Left lung (tissue), 10 donors: ENCODE data around the gene MED13. TPM values are rescaled to one million over a fixed set of nuclear protein-coding genes. Genes with fewer than 3 reads are reported as not detected.
"Not testable (repeated sequence)": the region's sequence is repeated elsewhere in the genome, so short reads cannot be mapped to it uniquely, and the experiment has no call there.

Source experiments
- ATAC-seq: fragments of 200-7000 bp; cut with Tn5 transposase; one replicate; pipeline ENCODE4 v1.9.1; 2020; ENCODE audit warnings: moderate library complexity
- DNase-seq, 4 donors: peaks; one replicate each; pipeline ENCODE4 v3.0.0-alpha.2; 2013 to 2020
- H3K27ac ChIP-seq, 2 donors: fragments of 200-600 bp; sonication (generic) in 1 of 2; one replicate each; pipeline versions ENCODE4 v1.5.0 to v1.8.0; 2020 to 2021
- H3K27me3 ChIP-seq, 2 donors: fragments of 200-600 bp; sonication (generic) in 1 of 2; one replicate each; pipeline versions ENCODE4 v1.5.0 to v1.8.0; 2020 to 2021
- H3K36me3 ChIP-seq, 2 donors: fragments of 200-600 bp; sonication (generic) in 1 of 2; one replicate each; pipeline versions ENCODE4 v1.5.0 to v1.8.0; 2020 to 2021
- H3K4me1 ChIP-seq, 2 donors: fragments of 200-600 bp; one replicate each; pipeline ENCODE4 v1.8.0; 2021
- H3K4me3 ChIP-seq, 2 donors: fragments of 200-600 bp; sonication (generic) in 1 of 2; one replicate each; pipeline versions ENCODE4 v1.5.0 to v1.8.0; 2020 to 2021; ENCODE audit warnings: mild to moderate bottlenecking in 1 of 2
- H3K9me3 ChIP-seq, 2 donors: fragments of 200-600 bp; sonication (generic) in 1 of 2; one replicate each; pipeline versions ENCODE4 v1.5.0 to v1.8.0; 2020 to 2021
- intact Hi-C, 2 donors: fragments of 100-400 bp; cut with DNase I; formaldehyde crosslinking; loops; one replicate each; pipeline versions ENCODE4 v1.11.2 to v1.14.2; 2022
- polyA plus RNA-seq, 6 donors: library from polyadenylated mRNA; unstranded; fragments of 120-200 nt; gene quantifications; one replicate each; pipeline ENCODE4 v1.2.1, GENCODE V29; 2013; ENCODE audit not compliant: insufficient read length in 6 of 6
- total RNA-seq, 2 donors: library from RNA; stranded (reverse); fragmentation: NEBNext Ultra II Directional; extraction: Animal tissue kit (Norgen Biotek cat#: 25700); gene quantifications; one replicate each; pipeline ENCODE4 v1.2.1, GENCODE V29; 2021
- TF ChIP-seq, protein P1 (sequence below), 2 donors: fragments of 200-600 bp; sonication (generic) in 1 of 2; IDR thresholded peaks; one replicate each; pipeline versions ENCODE4 v1.5.0 to v1.8.0; 2021; ENCODE audit warnings: antibody characterized with exemption in 2 of 2
- donor health status: DM: no; HTN: yes; CAD: no.
- donor health status: DM: no; HTN: no; CAD: no.

Gene MED13
- total and polyA plus RNA-seq, 8 donors: 51.1 to 65.1 (median 53.5) TPM

DNA sequence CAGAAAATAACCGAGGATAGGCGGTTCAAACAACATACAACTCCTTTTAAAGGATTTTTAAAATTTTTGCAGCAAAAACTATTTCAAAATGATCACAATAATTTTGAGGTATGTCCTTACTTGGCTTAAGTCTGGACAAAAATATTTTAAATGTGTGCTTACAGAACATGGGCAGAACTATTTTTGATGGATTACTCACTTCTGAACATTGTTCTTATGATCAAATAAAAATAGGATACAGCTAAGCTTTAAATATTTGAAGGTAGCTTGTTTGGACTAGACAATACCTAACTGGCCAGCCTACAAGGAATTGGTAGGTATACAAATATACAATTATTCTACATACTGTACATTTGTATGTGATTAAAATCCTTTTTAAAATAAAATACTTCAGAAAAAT, 123.0 kb downstream of the MED13 start:
- no peaks in the 10 kb centered on the region for H3K9me3 ChIP-seq
- H3K4me3 ChIP-seq: no peak overlapping the region
- no peak for DNase-seq
- no peaks in the 10 kb centered on the region for H3K27me3 ChIP-seq
- H3K27ac ChIP-seq: no peak overlapping the region
- H3K4me1 ChIP-seq: no peaks in the 10 kb centered on the region
- peaks cover 5 to 60% of the 10 kb centered on the region in 2 donors for H3K36me3 ChIP-seq
- TF ChIP-seq, protein P1, sequence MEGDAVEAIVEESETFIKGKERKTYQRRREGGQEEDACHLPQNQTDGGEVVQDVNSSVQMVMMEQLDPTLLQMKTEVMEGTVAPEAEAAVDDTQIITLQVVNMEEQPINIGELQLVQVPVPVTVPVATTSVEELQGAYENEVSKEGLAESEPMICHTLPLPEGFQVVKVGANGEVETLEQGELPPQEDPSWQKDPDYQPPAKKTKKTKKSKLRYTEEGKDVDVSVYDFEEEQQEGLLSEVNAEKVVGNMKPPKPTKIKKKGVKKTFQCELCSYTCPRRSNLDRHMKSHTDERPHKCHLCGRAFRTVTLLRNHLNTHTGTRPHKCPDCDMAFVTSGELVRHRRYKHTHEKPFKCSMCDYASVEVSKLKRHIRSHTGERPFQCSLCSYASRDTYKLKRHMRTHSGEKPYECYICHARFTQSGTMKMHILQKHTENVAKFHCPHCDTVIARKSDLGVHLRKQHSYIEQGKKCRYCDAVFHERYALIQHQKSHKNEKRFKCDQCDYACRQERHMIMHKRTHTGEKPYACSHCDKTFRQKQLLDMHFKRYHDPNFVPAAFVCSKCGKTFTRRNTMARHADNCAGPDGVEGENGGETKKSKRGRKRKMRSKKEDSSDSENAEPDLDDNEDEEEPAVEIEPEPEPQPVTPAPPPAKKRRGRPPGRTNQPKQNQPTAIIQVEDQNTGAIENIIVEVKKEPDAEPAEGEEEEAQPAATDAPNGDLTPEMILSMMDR (IDR thresholded peaks at IDR 0.05): no peak
- ATAC-seq: no peak
- intact Hi-C loops: no loop called here

DNA sequence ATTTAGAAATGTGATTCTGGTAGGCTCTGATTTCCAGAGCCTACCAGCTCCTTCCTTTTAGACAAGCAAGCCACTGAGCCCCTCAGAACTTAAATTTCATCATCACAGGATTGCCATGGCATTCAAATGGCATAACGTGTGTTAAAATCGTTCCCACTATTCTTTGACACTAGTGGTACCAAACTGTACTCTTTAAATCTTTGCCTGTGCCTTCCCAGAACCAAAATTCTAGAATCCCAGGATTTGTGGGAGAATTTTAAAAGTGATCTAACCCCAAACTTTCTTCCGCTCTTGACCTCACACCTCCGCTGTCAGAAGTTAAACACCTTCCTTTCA, 137.0 kb downstream of the MED13 start:
- Histone ChIP-seq H3K27me3 (no peaks in the 10 kb centered on the region), H3K4me1 (peaks cover 0 to 20% of the 10 kb centered on the region in 2 donors), H3K27ac (peak overlapping the region; percentile 76 to 89), H3K9me3 (no peaks in the 10 kb centered on the region), H3K36me3 (peaks cover 0 to 22% of the 10 kb centered on the region in 2 donors), H3K4me3 (peak overlapping the region; percentile 62 to 66)
- intact Hi-C loops: no loop called here
- no peak for DNase-seq
- ATAC-seq: no peak
- TF ChIP-seq, protein P1 (IDR thresholded peaks at IDR 0.05): no peak

DNA sequence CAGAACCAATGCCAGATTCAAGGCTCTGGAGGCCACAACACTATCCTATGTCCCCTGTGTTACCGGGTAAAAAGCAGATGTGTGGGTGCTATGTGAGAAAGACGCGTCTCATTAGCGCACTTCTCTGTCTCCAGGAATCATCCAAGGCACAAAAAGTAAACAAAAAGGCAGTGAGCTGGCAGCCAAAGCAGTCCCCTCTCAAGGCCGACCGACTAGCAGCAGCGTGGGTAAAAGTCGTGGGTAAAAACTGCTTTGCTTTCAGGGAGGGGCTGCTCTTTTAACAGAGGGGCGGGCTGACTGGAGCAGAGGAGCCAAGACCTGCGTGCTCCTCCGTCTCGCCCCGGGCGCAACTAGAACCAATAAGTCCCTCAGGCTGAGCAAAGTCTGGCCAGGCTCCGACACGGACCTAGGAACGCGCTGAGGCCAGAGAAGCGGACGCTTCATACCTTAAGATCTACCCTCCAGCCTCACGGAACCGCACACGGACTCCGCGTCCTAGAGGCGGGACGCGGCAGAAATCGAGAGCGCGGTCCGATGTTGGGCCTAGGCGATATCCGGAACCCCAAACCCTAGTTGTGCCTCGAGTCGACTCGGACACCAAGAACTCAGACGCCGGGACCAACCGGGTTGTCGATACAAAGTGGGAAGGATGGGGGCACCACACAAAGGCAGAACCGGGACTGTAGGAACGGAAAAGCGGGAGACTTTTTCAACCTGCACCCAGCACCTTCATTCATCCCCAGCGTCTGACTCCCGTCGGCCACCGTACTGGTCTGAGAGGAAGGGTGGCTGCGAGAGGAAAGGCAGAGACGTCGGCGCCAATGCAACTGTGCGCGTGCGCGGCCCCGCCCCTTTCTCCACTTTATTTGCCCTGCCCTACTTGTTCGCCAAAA, 137.6 kb downstream of the MED13 start, which contains the start of gene INTS2:
INTS2 (minus strand) TSS at position 775 of the 893 bp plus-strand sequence. CDS start 1,338 bp downstream, outside the sequence.
- peak; percentile 97 for ATAC-seq
- no peaks in the 10 kb centered on the region for H3K9me3 ChIP-seq
- peak within 1 kb of the TSS; percentile 62 to 66 for H3K4me3 ChIP-seq
- DNase-seq: peak; percentile 94 to 98 (median 96)
- TF ChIP-seq, protein P1 (IDR thresholded peaks at IDR 0.05): no peak
- intact Hi-C loops: no loop called here
- H3K36me3 ChIP-seq: peaks cover 0 to 26% of the 10 kb centered on the region in 2 donors
- H3K27me3 ChIP-seq: no peaks in the 10 kb centered on the region
- peaks cover 0 to 20% of the 10 kb centered on the region in 2 donors for H3K4me1 ChIP-seq
- peak within 1 kb of the TSS; percentile 76 to 89 for H3K27ac ChIP-seq

DNA sequence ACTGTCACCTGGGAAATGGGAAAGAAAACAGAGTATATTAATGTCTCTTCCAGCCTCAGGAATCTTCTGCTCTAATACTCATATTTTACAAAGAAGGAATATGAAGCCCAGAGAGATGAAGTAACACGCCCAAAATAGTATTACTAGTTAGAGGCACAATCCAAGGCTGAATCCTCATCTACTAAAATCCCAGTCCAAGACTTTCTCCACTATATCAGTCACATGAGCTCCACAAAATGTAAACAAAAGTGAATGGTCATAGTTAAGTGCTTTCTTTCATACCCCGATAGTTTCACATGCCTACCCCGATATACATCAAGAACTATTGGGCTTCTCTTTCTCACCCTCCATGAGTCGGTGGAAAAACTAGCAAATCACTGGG, 138.3 kb downstream of the MED13 start:
- Histone ChIP-seq H3K4me1 (peaks cover 0 to 20% of the 10 kb centered on the region in 2 donors), H3K36me3 (peaks cover 0 to 26% of the 10 kb centered on the region in 2 donors), H3K4me3 (peak overlapping the region; percentile 62 to 66), H3K27me3 (no peaks in the 10 kb centered on the region), H3K9me3 (no peaks in the 10 kb centered on the region), H3K27ac (peak overlapping the region; percentile 76 to 89)
- TF ChIP-seq, protein P1 (IDR thresholded peaks at IDR 0.05): no peak
- DNase-seq: peak in 1 of 4 donors; percentile 27
- intact Hi-C loops: no loop called here
- ATAC-seq: peak; percentile 14

DNA sequence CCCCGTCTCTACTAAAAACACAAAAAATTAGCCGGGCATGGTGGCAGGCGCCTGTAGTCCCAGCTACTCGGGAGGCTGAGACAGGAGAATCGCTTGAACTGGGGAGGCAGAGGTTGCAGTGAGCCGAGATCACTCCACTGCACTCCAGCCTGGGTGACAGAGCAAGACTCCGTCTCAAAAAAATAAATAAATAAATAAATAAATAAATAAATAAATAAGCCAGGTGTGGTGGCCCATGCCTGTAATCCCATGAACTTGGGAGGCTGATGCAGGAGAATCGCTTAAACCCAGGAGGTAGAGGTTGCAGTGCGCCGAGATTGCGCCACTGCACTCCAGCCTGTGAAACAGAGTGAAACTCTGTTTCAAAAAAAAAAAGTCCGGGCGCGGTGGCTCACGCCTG, 149.9 kb downstream of the MED13 start:
- DNase-seq, ATAC-seq: not testable (repeated sequence)

More for the DNA sequence above, 149.9 kb downstream of the MED13 start:
- peaks cover 0 to 71% of the 10 kb centered on the region in 2 donors for H3K36me3 ChIP-seq
- intact Hi-C loops, H3K4me1 ChIP-seq, H3K27ac ChIP-seq, H3K4me3 ChIP-seq, H3K27me3 ChIP-seq, H3K9me3 ChIP-seq: not testable (repeated sequence)
